Stimulated activated CD8-positive, alpha-beta memory T cell treated with anti-CD3 and anti-CD28 coated beads, Interleukin-15, amount 100 ng/mL, for 48 hours (primary cell): ENCODE data around the gene PLCH2.
"Not testable (repeated sequence)": the region's sequence is repeated elsewhere in the genome, so short reads cannot be mapped to it uniquely, and the experiment has no call there.

Source experiments
- DNase-seq, 2 donors: peaks; one replicate each; pipeline ENCODE4 v3.0.0-alpha.2; 2020; ENCODE audit warnings: low read depth in 2 of 2

Gene PLCH2

DNA sequence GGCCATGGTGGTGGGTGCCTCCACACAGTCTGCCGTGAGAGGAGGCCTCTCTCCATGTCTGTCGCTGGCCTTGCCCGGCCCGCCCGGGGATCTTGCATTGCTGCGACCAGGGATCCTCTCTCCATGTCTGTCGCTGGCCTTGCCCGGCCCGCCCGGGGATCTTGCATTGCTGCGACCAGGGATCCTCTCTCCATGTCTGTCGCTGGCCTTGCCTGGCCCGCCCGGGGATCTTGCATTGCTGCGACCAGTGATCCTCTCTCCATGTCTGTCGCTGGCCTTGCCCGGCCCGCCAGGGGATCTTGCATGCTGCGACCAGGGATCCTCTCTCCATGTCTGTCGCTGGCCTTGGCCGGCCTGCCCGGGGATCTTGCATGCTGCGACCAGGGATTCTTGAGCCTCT lies 35.7 kb upstream of the PLCH2 start:
- DNase-seq: not testable (repeated sequence)

DNA sequence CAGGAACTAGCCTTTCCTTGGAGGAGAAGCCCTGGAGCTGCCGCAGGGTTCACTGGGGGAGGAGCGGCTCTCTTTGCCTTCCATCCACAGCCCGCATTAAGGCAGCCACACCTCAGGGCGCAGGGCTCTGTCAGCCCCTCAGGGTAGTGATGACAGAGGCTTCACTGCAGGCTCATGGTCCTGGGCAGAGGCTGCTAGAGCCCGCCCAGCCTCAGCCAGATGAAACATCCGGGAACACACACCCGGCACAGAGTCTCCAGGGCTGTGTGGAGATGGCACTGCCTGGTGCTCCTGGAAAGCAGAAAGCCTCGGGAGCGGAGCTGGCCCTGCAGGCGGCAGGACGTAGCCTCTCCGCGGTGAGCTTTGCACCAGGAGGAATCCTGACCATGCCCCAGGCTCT lies 34.3 kb upstream of the PLCH2 start:
- DNase-seq: no peak

DNA sequence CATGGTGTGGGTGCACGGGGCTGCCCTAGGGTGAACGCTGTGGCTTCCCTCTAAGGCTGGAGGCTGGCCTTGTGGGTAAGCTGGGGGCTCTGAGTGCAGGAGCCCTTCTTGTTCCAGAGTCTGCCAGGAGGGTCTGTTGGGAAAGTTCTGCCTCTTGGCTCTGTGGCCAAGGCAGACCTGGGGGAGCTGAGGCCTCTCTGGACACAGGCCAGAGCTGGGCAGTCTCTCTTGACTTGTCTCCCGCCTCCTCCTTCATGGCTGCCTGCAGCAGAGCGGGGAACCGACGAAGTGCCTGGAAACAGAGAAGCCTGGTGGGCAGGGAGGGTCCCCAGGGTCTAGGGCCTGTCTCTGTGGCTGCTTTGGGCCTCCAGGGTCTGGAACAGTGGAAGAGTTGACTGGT lies 33.4 kb upstream of the PLCH2 start:
- DNase-seq: no peak

DNA sequence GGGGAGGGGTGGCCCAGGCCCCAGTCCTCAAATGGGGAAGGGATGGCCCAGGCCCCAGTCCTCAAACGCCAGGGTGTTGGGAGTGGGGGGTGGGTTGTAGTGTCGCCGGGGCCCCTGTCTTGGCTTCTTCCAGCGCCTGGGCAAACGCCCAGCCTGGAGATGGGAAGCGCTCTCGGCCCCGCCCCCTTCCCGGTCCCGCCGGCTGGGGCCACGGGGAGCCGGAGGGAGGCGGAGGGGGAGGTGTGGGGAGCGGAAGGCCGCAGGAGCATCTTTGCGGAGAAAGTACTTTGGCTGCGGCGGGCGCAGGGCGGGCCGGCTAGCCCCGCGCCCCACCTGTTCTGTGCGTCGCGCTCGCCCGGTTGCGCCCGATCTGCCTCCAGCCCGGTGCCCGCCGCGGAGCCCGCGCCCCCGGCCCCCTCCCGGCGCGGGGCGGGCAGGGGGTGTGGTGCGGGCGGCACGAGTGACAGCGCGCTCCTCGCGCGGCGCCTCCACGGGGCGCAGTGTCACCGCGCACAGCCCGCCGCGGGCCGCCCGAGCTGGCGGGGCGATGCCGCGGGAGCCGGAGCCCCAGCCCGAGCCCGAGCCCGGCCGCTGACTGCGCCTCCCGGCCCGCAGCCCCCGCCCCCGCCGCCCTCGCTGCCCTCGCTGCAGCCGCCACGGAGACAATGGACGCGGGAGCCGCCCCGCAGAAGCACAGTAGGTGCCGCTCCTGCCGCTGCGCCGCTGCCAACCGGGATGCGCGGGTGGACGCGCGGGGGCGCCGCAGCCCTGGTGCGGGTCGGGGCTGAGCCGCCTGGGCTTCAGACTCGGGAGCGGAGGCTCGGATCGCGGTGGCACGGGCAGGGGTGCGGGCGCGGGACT lies 32.6 kb upstream of the PLCH2 start:
- DNase-seq: no peak

GRCh38 chr1:2444138-2444591 lies 31.9 kb upstream of the PLCH2 start:
- no peak for DNase-seq

DNA sequence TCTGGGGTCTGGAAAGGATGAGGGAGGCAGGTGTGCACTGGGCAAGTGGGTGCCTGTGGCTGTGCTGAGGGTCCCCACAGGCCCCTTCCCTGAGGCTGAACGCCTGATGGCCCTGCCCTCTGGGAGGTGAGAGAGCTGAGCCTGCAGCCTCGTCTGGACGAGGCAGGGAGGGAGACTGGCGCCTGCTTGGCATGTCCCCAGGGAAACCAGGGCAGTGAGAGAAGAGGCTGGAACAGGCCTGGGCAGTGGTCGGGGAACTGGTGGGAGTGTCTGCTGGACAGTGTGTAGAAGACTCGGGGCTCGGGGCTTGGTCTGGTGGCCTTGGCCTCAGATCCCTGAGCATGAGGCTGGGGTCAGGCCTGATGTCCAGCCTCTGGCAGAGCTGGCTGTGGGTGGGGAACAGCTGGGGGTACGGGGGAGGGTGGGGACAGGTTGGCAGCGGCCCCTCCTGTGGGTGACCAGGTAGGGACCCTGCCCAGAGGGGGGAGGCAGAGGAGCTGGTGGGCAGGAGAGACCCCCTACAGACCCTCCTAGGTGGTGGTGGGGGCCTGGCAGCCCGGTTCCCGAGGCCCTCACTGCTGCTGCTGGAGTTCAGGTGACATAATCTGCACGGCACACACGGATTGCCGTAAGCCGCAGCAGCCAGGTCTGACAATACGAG lies 30.8 kb upstream of the PLCH2 start:
- no peak for DNase-seq

DNA sequence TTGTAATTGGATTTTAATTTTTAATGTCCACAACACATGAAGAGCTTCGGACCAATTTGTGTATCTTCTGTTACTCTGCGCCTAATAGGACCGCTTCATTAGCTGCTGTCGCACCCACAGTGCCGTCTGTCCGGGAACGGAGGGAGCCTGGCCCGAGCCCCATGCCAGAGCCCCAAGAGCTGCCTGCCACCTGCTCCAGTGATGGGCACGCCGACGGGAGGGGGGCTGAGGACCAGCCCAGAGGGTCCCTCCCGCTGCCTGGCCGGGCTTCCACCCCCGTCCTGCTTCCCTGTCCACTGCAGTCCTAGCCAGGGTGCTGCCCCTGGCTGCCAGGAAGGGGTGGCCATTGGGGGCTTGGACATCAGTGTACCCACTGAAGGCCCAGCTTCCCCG lies 30.3 kb upstream of the PLCH2 start:
- no peak for DNase-seq

GRCh38 chr1:2446394-2446793 lies 29.7 kb upstream of the PLCH2 start:
- DNase-seq: no peak

DNA sequence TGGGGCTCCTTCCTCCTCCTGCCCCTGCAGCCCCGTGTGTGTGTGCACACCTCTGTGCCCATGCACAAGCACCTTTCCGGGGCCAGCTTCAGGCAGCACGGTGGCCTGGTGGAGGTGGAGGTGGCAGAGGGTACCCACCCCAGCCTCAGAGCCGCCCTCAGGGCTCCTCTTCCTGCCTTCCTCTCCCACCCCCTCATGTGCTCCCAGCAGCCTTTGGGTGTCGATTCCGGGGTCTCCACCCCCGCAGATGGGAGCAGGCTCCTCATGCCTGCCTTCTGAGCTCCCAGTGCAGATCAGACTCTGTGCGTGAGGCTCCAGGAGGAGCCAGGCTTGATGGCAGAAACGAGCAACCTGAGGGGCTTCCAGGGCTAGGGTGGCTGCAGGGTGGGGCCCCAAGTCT lies 29.2 kb upstream of the PLCH2 start:
- DNase-seq: no peak

DNA sequence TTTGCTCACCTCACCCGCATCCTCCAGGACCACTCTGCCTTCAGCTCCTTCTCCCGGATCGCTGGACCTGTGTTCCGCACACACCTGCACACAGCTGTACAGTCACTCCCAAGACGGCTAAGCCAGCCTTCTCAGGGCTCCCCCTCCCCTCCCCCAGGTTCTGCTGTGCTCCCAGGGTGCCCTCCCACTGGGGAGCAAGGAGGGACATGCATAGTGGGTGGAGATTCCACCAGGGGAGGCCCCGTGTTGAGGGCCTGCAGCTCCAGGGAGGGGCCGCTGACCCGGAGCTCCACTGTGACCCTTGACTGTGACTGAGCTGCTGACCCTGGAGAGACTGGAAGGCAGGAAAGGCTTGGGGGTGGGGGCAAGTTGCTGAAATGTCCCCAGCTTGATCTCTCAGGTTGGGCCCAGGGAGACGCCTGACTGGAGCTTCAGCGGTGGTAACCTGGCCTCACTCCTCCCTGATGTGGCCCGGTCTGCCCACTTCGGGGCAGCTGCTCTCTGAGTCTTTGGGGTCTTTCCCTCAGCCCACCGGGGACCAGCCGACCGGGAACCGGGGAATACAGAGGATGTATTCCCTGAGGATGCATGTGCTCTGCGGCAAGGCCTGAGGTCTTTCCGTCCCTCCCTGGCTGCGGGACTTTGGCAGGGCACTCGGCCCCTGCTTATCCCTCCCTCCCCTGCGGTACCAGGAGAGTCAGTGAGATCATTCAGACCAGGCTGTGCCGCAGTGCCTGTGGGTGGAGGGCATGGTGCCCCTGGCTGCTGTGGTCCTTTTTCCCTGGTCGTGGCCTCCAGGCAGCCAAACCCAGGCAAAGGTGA lies 28.6 kb upstream of the PLCH2 start:
- no peak for DNase-seq

GRCh38 chr1:2448098-2448445 lies 28.0 kb upstream of the PLCH2 start:
- DNase-seq: no peak

DNA sequence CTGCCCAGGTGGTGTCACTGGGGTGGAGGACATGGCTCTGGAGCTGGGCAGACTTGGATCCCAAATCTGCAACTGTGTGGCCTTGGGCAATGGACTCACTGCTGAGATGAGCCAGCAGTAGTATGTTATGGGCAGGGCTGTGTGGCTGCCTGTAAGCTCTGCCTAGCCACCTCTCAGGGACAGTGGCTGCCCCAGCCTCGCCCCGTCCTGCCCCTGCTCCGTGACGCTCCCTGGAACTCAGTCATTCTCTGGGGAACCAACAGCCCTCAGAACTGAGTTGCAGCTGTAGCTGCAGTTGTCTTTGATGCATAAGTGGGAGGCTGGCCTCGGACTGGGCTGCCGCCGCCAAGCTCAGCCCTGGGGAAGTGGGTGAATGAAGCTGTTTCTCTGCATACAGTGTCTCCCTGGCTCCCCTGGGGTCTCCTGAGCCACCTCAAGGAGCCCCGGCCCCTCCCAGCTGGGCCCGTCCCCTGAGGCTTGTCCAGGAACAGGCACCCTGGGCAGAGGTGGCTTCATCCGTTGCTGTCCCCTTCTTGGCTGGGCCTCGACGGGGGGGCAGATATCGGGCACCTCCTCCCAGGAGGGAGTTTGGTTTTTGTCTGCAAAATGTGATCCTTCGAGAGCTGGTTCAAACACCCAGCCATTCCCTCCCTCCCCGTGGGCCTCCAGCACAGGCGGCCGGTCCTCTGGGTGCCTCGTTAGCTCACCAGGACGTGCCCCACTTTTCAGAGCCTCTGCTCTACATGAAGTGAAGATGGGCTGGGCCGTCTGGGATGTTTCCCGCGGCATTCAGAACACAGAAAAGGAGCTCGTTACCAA lies 26.2 kb upstream of the PLCH2 start:
- no peak for DNase-seq

- DNase-seq: no peak
These were observed 24.3 kb upstream of the PLCH2 start for GRCh38 chr1:2451741-2452140.

- DNase-seq: no peak
These were observed 23.7 kb upstream of the PLCH2 start for GRCh38 chr1:2452201-2452931.

- no peak for DNase-seq
These were observed 23.2 kb upstream of the PLCH2 start for GRCh38 chr1:2452932-2453315.

- DNase-seq: no peak
These were observed 21.9 kb upstream of the PLCH2 start for GRCh38 chr1:2454227-2454626.

DNA sequence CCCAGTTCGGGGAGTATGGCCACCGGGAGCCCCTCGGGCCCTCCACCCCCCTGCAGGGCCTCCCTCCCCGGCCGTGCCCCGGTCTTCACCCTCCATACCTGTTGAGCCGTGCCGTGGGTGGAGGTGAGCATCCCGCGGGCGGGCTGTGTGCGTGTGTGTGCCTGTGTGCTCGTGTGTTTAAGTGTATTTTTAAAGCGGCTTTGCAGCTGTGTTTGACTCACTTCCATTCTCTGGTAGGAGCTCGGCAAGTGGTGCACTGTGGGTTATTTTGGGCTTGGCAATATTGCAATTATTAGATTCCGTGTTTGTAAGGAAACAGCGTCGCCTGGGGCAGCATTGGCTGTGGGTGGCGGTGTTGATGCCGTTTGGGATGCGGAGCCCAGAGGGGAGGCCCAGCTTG lies 20.3 kb upstream of the PLCH2 start:
- no peak for DNase-seq

GRCh38 chr1:2457444-2457843 lies 18.6 kb upstream of the PLCH2 start:
- DNase-seq: no peak

GRCh38 chr1:2458687-2459086 lies 17.4 kb upstream of the PLCH2 start:
- DNase-seq: no peak

DNA sequence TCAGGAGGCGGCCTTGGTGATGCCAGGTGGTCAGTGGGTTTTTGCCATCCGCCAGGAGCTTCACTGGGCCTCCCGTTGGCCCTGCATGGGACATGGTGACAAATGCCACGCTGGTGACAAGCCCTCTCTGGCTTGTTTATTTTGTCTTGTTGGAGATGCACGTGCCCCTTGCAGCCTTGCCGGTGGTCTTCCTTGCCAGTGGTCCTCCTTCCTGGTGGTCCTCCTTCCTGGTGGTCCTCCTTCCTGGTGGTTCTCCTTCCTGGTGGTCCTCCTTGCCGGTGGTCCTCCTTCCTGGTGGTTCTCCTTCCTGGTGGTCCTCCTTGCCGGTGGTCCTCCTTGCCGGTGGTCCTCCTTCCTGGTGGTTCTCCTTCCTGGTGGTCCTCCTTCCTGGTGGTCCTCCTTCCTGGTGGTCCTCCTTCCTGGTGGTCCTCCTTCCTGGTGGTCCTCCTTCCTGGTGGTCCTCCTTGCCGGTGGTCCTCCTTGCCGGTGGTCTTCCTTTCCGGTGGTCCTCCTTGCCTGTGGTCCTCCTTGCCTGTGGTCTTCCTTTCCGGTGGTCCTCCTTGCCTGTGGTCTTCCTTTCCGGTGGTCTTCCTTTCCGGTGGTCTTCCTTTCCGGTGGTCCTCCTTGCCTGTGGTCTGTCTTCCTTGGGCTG lies 16.9 kb upstream of the PLCH2 start:
- not testable (repeated sequence) for DNase-seq

DNA sequence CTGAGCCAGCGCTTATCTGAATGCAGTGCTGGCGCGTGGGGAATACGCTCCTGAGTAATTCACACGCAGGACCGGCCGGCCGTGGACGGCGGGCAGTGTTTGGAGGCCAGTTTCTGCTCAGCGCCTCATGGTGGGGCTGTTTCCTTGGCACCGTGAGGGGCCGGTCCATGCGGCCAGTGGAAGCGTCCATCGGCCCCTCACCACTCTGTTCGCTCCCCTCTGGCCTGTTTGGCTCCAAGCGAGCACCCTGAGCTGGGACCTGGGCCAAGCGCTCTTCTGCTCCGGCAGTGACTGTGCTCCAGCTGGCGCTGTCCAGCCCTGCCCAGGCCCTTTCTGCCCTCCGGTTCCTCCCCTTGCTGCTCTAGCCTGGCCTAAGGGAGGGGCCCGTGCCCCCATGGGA lies 16.3 kb upstream of the PLCH2 start:
- no peak for DNase-seq
